Measurements from ENCODE around the gene OR5K4.

OR5K4 gene

GRCh38 chr3:98325055-98325454, 28.6 kb upstream of the OR5K4 start:
- H2BK12ac ChIP-seq (ENCODE audit: low read length), result no peak overlapping the region
- no peak overlapping the region for H4K12ac ChIP-seq (ENCODE audit: low read depth, low read length)
- no peak overlapping the region for H4K91ac ChIP-seq (ENCODE audit: low read depth, low read length)
- no peak overlapping the region for H3K9ac ChIP-seq (ENCODE audit: low read length)
- peak; percentile 9 to 55 for DNase-seq
- H3K27me3 ChIP-seq (ENCODE audit: insufficient read depth, low read length), result no peaks in the 10 kb centered on the region
- H2BK120ac ChIP-seq (ENCODE audit: insufficient read depth, low read length, poor library complexity), result no peak overlapping the region
- H3K79me1 ChIP-seq (ENCODE audit: low read length), result no peaks in the 10 kb centered on the region
- H2BK5ac ChIP-seq (ENCODE audit: low read depth, low read length, poor library complexity), result no peak overlapping the region
- no peak overlapping the region for H2AFZ ChIP-seq (ENCODE audit: insufficient read depth, low read length, poor library complexity)
- H3K9me3 ChIP-seq (ENCODE audit: insufficient read depth, low read depth, low read length), result no peaks in the 10 kb centered on the region
- no peak overlapping the region for H3K4me3 ChIP-seq (ENCODE audit: low read depth, low read length)
- no CpG with 5 or more reads among the region's 12 CpGs for WGBS (ENCODE audit: extremely low coverage, insufficient coverage, insufficient read length)
- no peaks in the 10 kb centered on the region for H3K36me3 ChIP-seq (ENCODE audit: control insufficient read depth in 1 of 2, insufficient read depth in 2 of 2, low read length in 2 of 2)
- H3K4me1 ChIP-seq (ENCODE audit: control insufficient read depth in 1 of 2, insufficient read depth in 2 of 2, low read length in 2 of 2), result peaks cover 0 to 4% of the 10 kb centered on the region in 2 experiments
- no peak overlapping the region for H2AK5ac ChIP-seq (ENCODE audit: low read length)
- H3K18ac ChIP-seq (ENCODE audit: low read length), result no peak overlapping the region
- H3K4ac ChIP-seq (ENCODE audit: low read depth, low read length), result no peak overlapping the region
- no peaks in the 10 kb centered on the region for H3K79me2 ChIP-seq (ENCODE audit: control insufficient read depth, insufficient read depth, low read length, poor library complexity)
- H3K4me2 ChIP-seq (ENCODE audit: low read length), result peak overlapping the region; percentile 1
- H3K27ac ChIP-seq (ENCODE audit: low read depth, low read length), result no peak overlapping the region
- H3K14ac ChIP-seq (ENCODE audit: low read length), result no peak overlapping the region
- no peak overlapping the region for H3K23ac ChIP-seq (ENCODE audit: low read length)
- no peak overlapping the region for H4K8ac ChIP-seq (ENCODE audit: low read depth, low read length)

DNA sequence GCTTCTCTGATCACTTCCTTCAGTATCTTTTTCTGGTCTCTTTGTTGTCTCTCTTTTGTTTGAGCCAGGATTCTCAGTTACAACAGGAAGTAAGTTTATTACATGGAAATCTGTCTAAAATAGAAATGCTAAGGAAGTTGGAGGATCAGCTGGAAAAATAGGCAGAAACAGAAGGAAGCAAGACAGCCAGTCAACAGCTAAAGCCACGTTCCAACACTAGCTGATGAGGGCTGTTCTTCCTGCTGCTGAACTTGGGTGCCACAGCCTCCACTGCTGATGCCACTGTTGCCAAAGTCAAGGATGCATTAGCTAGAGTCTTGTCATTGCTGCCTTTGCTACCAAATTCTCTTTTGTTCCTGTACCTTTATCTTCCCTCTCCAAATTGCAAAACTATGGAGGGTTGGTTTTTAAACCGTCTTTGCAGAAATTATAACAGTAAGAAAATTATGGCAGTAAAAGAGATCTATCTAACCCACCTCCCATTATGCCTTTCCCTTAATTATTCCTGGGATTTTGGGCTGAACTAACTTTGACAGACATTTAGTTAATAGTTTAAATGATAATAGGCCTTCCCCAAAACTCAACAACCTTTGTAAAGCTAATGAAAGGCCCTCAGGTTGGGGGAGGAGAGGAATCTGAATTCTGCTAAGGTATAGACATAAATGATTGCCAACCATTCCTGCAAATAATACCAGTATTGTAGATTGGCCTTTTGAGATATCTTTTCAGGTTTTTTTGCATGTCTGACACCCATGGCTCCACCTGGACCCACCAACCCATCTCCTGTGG, 27.4 kb upstream of the OR5K4 start:
- Histone ChIP-seq H3K4me2 (ENCODE audit: low read length) (no peak overlapping the region), H2BK12ac (ENCODE audit: low read length) (no peak overlapping the region), H3K4me3 (ENCODE audit: low read depth, low read length) (no peak overlapping the region)

DNA sequence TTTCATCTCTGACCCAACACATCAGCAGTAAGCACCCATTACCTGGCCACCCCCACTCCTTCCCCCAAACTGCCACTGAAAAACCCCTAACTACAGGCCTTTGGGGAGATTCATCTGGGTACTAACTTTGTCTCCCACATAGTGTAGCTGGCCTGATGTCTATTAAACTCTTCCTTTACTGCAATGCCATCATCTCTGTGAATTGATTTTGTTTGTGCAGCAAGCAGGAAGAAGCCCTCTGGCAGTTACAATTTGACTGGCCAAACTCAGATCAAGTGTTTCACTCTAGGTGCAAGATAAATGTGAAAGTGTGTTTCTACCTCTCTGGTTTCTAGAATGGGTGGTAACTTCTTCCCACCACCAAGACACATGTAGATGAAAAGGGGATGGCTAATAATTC, 26.7 kb upstream of the OR5K4 start:
- no peak overlapping the region for H3K23ac ChIP-seq (ENCODE audit: low read length)
- no peaks in the 10 kb centered on the region for H3K36me3 ChIP-seq (ENCODE audit: control insufficient read depth in 1 of 2, insufficient read depth in 2 of 2, low read length in 2 of 2)
- DNase-seq, result no peak
- H2BK120ac ChIP-seq (ENCODE audit: insufficient read depth, low read length, poor library complexity), result no peak overlapping the region
- no peak overlapping the region for H3K4ac ChIP-seq (ENCODE audit: low read depth, low read length)
- peak overlapping the region; percentile 37 for H4K91ac ChIP-seq (ENCODE audit: low read depth, low read length)
- H2BK5ac ChIP-seq (ENCODE audit: low read depth, low read length, poor library complexity), result no peak overlapping the region
- H3K27me3 ChIP-seq (ENCODE audit: insufficient read depth, low read length), result no peaks in the 10 kb centered on the region
- H3K9me3 ChIP-seq (ENCODE audit: insufficient read depth, low read depth, low read length), result no peaks in the 10 kb centered on the region
- H2BK12ac ChIP-seq (ENCODE audit: low read length), result no peak overlapping the region
- no peak overlapping the region for H3K4me3 ChIP-seq (ENCODE audit: low read depth, low read length)
- peaks cover 0 to 4% of the 10 kb centered on the region in 2 experiments for H3K4me1 ChIP-seq (ENCODE audit: control insufficient read depth in 1 of 2, insufficient read depth in 2 of 2, low read length in 2 of 2)
- no peak overlapping the region for H2AK5ac ChIP-seq (ENCODE audit: low read length)
- H3K18ac ChIP-seq (ENCODE audit: low read length), result no peak overlapping the region
- H3K79me1 ChIP-seq (ENCODE audit: low read length), result no peaks in the 10 kb centered on the region
- H4K8ac ChIP-seq (ENCODE audit: low read depth, low read length), result no peak overlapping the region
- no peak overlapping the region for H4K12ac ChIP-seq (ENCODE audit: low read depth, low read length)
- no peak overlapping the region for H3K27ac ChIP-seq (ENCODE audit: low read depth, low read length)
- H3K4me2 ChIP-seq (ENCODE audit: low read length), result no peak overlapping the region
- no peak overlapping the region for H2AFZ ChIP-seq (ENCODE audit: insufficient read depth, low read length, poor library complexity)
- no peak overlapping the region for H3K9ac ChIP-seq (ENCODE audit: low read length)
- H3K14ac ChIP-seq (ENCODE audit: low read length), result no peak overlapping the region
- no peaks in the 10 kb centered on the region for H3K79me2 ChIP-seq (ENCODE audit: control insufficient read depth, insufficient read depth, low read length, poor library complexity)

More for the DNA sequence above, 27.4 kb upstream of the OR5K4 start:
- no peak overlapping the region for H2AFZ ChIP-seq (ENCODE audit: insufficient read depth, low read length, poor library complexity)
- H4K8ac ChIP-seq (ENCODE audit: low read depth, low read length), result no peak overlapping the region
- no peaks in the 10 kb centered on the region for H3K27me3 ChIP-seq (ENCODE audit: insufficient read depth, low read length)
- no peaks in the 10 kb centered on the region for H3K36me3 ChIP-seq (ENCODE audit: control insufficient read depth in 1 of 2, insufficient read depth in 2 of 2, low read length in 2 of 2)
- H3K9me3 ChIP-seq (ENCODE audit: insufficient read depth, low read depth, low read length), result no peaks in the 10 kb centered on the region
- H3K14ac ChIP-seq (ENCODE audit: low read length), result no peak overlapping the region
- peak overlapping the region; percentile 37 for H4K91ac ChIP-seq (ENCODE audit: low read depth, low read length)
- H3K79me1 ChIP-seq (ENCODE audit: low read length), result no peaks in the 10 kb centered on the region
- no peak overlapping the region for H3K18ac ChIP-seq (ENCODE audit: low read length)
- H3K4me1 ChIP-seq (ENCODE audit: control insufficient read depth in 1 of 2, insufficient read depth in 2 of 2, low read length in 2 of 2), result peaks cover 0 to 4% of the 10 kb centered on the region in 2 experiments
- no peak overlapping the region for H3K9ac ChIP-seq (ENCODE audit: low read length)
- H2BK120ac ChIP-seq (ENCODE audit: insufficient read depth, low read length, poor library complexity), result no peak overlapping the region
- H4K12ac ChIP-seq (ENCODE audit: low read depth, low read length), result no peak overlapping the region
- no CpG with 5 or more reads among the region's 2 CpGs for WGBS (ENCODE audit: extremely low coverage, insufficient coverage, insufficient read length)
- H3K4ac ChIP-seq (ENCODE audit: low read depth, low read length), result no peak overlapping the region
- DNase-seq, result no peak
- no peaks in the 10 kb centered on the region for H3K79me2 ChIP-seq (ENCODE audit: control insufficient read depth, insufficient read depth, low read length, poor library complexity)
- H3K27ac ChIP-seq (ENCODE audit: low read depth, low read length), result no peak overlapping the region
- no peak overlapping the region for H3K23ac ChIP-seq (ENCODE audit: low read length)
- H2BK5ac ChIP-seq (ENCODE audit: low read depth, low read length, poor library complexity), result no peak overlapping the region
- no peak overlapping the region for H2AK5ac ChIP-seq (ENCODE audit: low read length)

DNA sequence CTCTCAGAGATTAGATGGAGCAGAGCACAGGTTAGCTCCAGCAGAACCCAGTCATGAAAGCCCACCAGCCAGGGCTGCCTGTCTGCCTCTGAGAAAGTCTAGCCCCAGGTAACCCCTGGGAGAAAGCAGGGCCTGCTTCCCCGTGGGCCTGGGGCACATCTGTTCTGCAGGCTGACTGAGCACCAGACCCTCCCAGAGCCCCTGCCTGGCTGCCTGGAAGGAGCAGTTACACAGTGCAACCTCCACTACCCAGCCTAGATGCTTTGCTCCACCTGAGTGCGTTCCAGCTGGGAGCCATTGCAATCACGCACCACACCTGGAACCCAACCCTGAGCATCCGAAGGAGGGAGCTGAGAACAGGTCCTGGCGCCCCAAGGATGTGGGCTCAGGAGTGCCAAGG, 24.7 kb upstream of the OR5K4 start:
- WGBS (ENCODE audit: extremely low coverage, insufficient coverage, insufficient read length), result no CpG with 5 or more reads among the region's 5 CpGs
- DNase-seq, result no peak
- Histone ChIP-seq H3K4me2 (ENCODE audit: low read length) (no peak overlapping the region), H3K79me2 (ENCODE audit: control insufficient read depth, insufficient read depth, low read length, poor library complexity) (no peaks in the 10 kb centered on the region), H3K9me3 (ENCODE audit: insufficient read depth, low read depth, low read length) (no peaks in the 10 kb centered on the region), H3K23ac (ENCODE audit: low read length) (no peak overlapping the region), H3K14ac (ENCODE audit: low read length) (no peak overlapping the region), H2BK5ac (ENCODE audit: low read depth, low read length, poor library complexity) (no peak overlapping the region), H2AK5ac (ENCODE audit: low read length) (no peak overlapping the region), H3K4me3 (ENCODE audit: low read depth, low read length) (no peak overlapping the region), H3K4me1 (ENCODE audit: control insufficient read depth in 1 of 2, insufficient read depth in 2 of 2, low read length in 2 of 2) (peaks cover 0 to 4% of the 10 kb centered on the region in 2 experiments), H3K18ac (ENCODE audit: low read length) (no peak overlapping the region), H3K36me3 (ENCODE audit: control insufficient read depth in 1 of 2, insufficient read depth in 2 of 2, low read length in 2 of 2) (no peaks in the 10 kb centered on the region), H3K27ac (ENCODE audit: low read depth, low read length) (no peak overlapping the region), H4K8ac (ENCODE audit: low read depth, low read length) (peak overlapping the region; percentile 19), H2AFZ (ENCODE audit: insufficient read depth, low read length, poor library complexity) (no peak overlapping the region), H3K27me3 (ENCODE audit: insufficient read depth, low read length) (no peaks in the 10 kb centered on the region), H3K4ac (ENCODE audit: low read depth, low read length) (no peak overlapping the region), H3K9ac (ENCODE audit: low read length) (no peak overlapping the region), H4K91ac (ENCODE audit: low read depth, low read length) (peak overlapping the region; percentile 47), H2BK120ac (ENCODE audit: insufficient read depth, low read length, poor library complexity) (no peak overlapping the region), H2BK12ac (ENCODE audit: low read length) (no peak overlapping the region), H4K12ac (ENCODE audit: low read depth, low read length) (no peak overlapping the region), H3K79me1 (ENCODE audit: low read length) (no peaks in the 10 kb centered on the region)

Measured in trophoblast cell (in vitro differentiated cells and primary cell).